ENCODE measurements around the gene IFNGR2. TPM values are rescaled to one million over a fixed set of nuclear protein-coding genes. Genes with fewer than 3 reads are reported as not detected.

IFNGR2 gene
- total and polyA plus RNA-seq, 2 of the 13 experiments (the other 11 are each of a cell fraction or from before 2014, with no cell fraction given) = 61.3 to 117 TPM

DNA sequence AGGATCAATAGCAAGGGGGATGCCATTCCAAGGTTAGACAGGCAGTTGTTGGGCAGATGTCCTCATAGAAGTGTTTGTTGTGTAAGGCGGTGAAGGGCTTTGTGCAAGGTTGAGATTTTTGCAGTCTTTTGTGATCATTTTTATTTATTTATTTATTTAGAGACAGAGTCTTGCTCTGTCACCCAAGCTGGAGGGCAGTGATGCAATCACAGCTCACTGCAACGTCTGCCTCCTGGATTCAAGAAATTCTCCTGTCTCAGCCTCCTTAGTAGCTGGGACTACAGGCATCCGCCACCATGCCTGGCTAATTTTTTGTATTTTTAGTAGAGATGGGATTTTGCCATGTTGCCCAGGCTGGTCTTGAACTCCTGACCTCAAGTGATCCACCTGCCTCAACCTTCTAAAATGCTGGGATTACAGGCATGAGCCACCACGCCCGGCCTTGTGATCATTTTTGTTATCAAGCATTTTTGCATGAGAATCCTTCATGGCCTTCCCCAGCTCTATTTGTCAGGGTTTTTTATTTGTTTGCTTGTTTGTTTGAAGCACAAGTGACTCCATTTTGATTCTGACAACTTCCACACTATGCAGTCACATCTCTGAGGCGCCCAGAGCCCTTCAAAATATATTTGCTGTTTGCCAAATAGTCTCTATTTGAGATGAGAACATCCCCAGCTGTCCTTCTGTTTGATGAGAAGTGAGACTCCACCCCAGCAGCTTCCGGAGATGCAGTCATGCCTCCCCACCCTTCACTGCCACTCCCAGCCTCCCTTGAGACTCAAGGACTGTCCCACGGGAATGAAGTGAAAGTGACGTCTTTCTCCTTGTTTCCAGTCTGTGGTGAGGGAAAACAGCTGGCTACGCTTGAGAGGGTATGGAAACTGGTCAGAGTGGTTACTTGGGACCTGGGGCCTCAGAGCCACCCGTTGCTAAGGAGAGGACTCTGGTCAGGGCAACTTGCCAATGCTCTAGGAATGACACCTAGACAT is 38.6 kb downstream of the IFNGR2 start:
- Histone ChIP-seq H3K4me2 (ENCODE audit: low read depth, low read length) (no peak overlapping the region), H2AFZ (ENCODE audit: low read length) (no peak overlapping the region), H3K79me2 (ENCODE audit: insufficient read depth, low read length) (no peaks in the 10 kb centered on the region), H3K9ac (ENCODE audit: insufficient read depth, low read depth, low read length) (no peak overlapping the region), H3K4me1 (ENCODE audit: insufficient read depth, low read length) (no peaks in the 10 kb centered on the region), H3K9me3 (ENCODE audit: low read length) (no peaks in the 10 kb centered on the region), H3K4me3 (replicated peaks in 1 of 3; ENCODE audit: insufficient read depth in 1 of 3, low read depth in 2 of 3, low read length in 3 of 3) (no peak overlapping the region), H3K36me3 (replicated peaks in 1 of 2; ENCODE audit: control insufficient read depth in 1 of 2, insufficient read depth in 2 of 2, low read length in 2 of 2) (peaks cover under 1 to 18% of the 10 kb centered on the region in 2 experiments; a peak in 3 of 5 replicates), H4K20me1 (ENCODE audit: insufficient read depth, low read length) (no peaks in the 10 kb centered on the region), H3K27me3 (ENCODE audit: control insufficient read depth in 1 of 2, insufficient read depth in 2 of 2, low read length in 2 of 2) (no peaks in the 10 kb centered on the region), H3K27ac (ENCODE audit: extremely low read length, insufficient read depth, low read length) (no peak overlapping the region)
- no peak for FAIRE-seq
- in situ Hi-C loops (cut with HindIII; ENCODE audit: extremely low pct_ligation_motif_present, low pct_unique_long_range_greater_than_20kb) = loop anchor here (10.0 kb wide), 1 partner anchor 97 kb away; no protein-coding TSS in a partner anchor
- TF ChIP-seq, protein P1, sequence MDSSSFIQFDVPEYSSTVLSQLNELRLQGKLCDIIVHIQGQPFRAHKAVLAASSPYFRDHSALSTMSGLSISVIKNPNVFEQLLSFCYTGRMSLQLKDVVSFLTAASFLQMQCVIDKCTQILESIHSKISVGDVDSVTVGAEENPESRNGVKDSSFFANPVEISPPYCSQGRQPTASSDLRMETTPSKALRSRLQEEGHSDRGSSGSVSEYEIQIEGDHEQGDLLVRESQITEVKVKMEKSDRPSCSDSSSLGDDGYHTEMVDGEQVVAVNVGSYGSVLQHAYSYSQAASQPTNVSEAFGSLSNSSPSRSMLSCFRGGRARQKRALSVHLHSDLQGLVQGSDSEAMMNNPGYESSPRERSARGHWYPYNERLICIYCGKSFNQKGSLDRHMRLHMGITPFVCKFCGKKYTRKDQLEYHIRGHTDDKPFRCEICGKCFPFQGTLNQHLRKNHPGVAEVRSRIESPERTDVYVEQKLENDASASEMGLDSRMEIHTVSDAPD (CRISPR knock-in tag; IDR thresholded peaks at IDR 0.05) = no peak
- TF ChIP-seq ETV6 (CRISPR knock-in tag; conservative IDR thresholded peaks at IDR 0.05) = no peak
- TF ChIP-seq NFE2 (CRISPR knock-in tag; IDR thresholded peaks at IDR 0.05) = no peak
- no peak for TF ChIP-seq ISL2 (CRISPR knock-in tag; IDR thresholded peaks at IDR 0.05)
- TF ChIP-seq MAFK (conservative IDR thresholded peaks at IDR 0.05 in 1 of 2, IDR thresholded peaks at IDR 0.05 in 1 of 2; ENCODE audit: low read length in 2 of 2) = no peak
- TF ChIP-seq, protein P2, sequence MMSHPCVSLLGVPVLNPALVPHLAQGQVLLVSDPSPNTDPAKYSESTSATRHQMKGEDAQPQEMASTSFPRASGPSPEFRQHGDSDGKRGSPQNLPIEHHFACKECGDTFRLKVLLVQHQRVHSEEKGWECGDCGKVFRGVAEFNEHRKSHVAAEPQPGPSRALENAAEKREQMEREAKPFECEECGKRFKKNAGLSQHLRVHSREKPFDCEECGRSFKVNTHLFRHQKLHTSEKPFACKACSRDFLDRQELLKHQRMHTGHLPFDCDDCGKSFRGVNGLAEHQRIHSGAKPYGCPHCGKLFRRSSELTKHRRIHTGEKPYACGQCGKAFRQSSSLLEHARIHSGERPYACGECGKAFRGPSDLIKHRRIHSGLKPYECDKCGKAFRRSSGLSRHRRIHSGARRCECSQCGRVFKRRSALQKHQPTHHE (CRISPR knock-in tag; IDR thresholded peaks at IDR 0.05; ENCODE audit: borderline replicate concordance) = no peak
- TF ChIP-seq HDAC1 (CRISPR knock-in tag; IDR thresholded peaks at IDR 0.05) = no peak
- no peak for TF ChIP-seq ZNF317 (CRISPR knock-in tag; IDR thresholded peaks at IDR 0.05)
- no peak for TF ChIP-seq ZNF225 (CRISPR knock-in tag; IDR thresholded peaks at IDR 0.05)
- TF ChIP-seq MYNN (CRISPR knock-in tag; IDR thresholded peaks at IDR 0.05; ENCODE audit: low read depth) = no peak
- no peak for TF ChIP-seq NAIF1 (CRISPR knock-in tag; IDR thresholded peaks at IDR 0.05; ENCODE audit: borderline replicate concordance)
- no peak for TF ChIP-seq SMC3 (IDR thresholded peaks at IDR 0.05; ENCODE audit: low read length)
- TF ChIP-seq MTA3 (CRISPR knock-in tag; IDR thresholded peaks at IDR 0.05) = no peak
- TF ChIP-seq, protein P3, sequence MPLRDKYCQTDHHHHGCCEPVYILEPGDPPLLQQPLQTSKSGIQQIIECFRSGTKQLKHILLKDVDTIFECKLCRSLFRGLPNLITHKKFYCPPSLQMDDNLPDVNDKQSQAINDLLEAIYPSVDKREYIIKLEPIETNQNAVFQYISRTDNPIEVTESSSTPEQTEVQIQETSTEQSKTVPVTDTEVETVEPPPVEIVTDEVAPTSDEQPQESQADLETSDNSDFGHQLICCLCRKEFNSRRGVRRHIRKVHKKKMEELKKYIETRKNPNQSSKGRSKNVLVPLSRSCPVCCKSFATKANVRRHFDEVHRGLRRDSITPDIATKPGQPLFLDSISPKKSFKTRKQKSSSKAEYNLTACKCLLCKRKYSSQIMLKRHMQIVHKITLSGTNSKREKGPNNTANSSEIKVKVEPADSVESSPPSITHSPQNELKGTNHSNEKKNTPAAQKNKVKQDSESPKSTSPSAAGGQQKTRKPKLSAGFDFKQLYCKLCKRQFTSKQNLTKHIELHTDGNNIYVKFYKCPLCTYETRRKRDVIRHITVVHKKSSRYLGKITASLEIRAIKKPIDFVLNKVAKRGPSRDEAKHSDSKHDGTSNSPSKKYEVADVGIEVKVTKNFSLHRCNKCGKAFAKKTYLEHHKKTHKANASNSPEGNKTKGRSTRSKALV (CRISPR knock-in tag; IDR thresholded peaks at IDR 0.05) = no peak
- TF ChIP-seq TARDBP (CRISPR knock-in tag; IDR thresholded peaks at IDR 0.05) = no peak
- no peak for DNase-seq (ENCODE audit: low spot score)
- BruUV-seq (replicated peaks) = no TSS peak
- CTCF ChIA-PET (ENCODE audit: low intra/inter-chr PET ratio, low total read pairs) = no interaction called here
- POLR2A ChIA-PET = no interaction called here
- no peak for ATAC-seq
- intact Hi-C loops (cut with micrococcal nuclease; ENCODE audit: unreplicated experiment) = no loop called here
- 91% methylated on average over 11 of the region's 11 CpGs for WGBS (ENCODE audit: low lambda C conversion rate)

Data from HepG2 (cell line).